H9 (cell line): ENCODE data around the gene AKNA. TPM values are rescaled to one million over a fixed set of nuclear protein-coding genes. Genes with fewer than 3 reads are reported as not detected.

Experiments used
- DNase-seq: peaks from one replicate; pipeline ENCODE4 v3.0.0-alpha.2; 2017
- H2AFZ ChIP-seq: one replicate; pipeline ENCODE4 v1.6.1; 2013; ENCODE audit warnings: mild to moderate bottlenecking, low read length, control low read depth, moderate library complexity
- H2AK5ac ChIP-seq: 2 replicates; pipeline ENCODE4 v1.6.1; 2013; ENCODE audit warnings: low read length, control low read depth, mixed read lengths; ENCODE audit not compliant: insufficient read length
- H2BK120ac ChIP-seq: one replicate; pipeline ENCODE4 v1.6.1; 2013; ENCODE audit warnings: low read depth, mild to moderate bottlenecking, low read length, control low read depth, inconsistent platforms; ENCODE audit not compliant: poor library complexity, severe bottlenecking
- H2BK12ac ChIP-seq: 2 replicates; pipeline ENCODE4 v1.6.1; 2013; ENCODE audit warnings: low read length, control low read depth, mixed read lengths, low read depth; ENCODE audit not compliant: insufficient read length
- H2BK15ac ChIP-seq: 2 replicates; pipeline ENCODE4 v1.6.1; 2013; ENCODE audit warnings: low read depth, low read length, control low read depth
- H2BK20ac ChIP-seq: one replicate; pipeline ENCODE4 v1.6.1; 2013; ENCODE audit warnings: low read depth, mild to moderate bottlenecking, low read length, control low read depth, inconsistent platforms; ENCODE audit not compliant: poor library complexity, severe bottlenecking
- H2BK5ac ChIP-seq: 2 replicates; pipeline ENCODE4 v1.6.1; 2013; ENCODE audit warnings: low read length, control low read depth, mixed read lengths; ENCODE audit not compliant: insufficient read length
- H3K14ac ChIP-seq: 2 replicates; pipeline ENCODE4 v1.6.1; 2013; ENCODE audit warnings: low read length, control low read depth; ENCODE audit not compliant: insufficient read depth
- H3K18ac ChIP-seq: 2 replicates; pipeline ENCODE4 v1.6.1; 2013; ENCODE audit warnings: low read depth, mild to moderate bottlenecking, mixed read lengths, low read length, control low read depth; ENCODE audit not compliant: insufficient read length
- H3K23ac ChIP-seq: 2 replicates; pipeline ENCODE4 v1.6.1; 2013; ENCODE audit warnings: low read length, control low read depth, mixed read lengths, low read depth; ENCODE audit not compliant: insufficient read length
- H3K23me2 ChIP-seq: 2 replicates; pipeline ENCODE4 v1.6.1; 2013; ENCODE audit warnings: low read depth, mild to moderate bottlenecking, mixed read lengths, low read length, control low read depth; ENCODE audit not compliant: insufficient read length, poor library complexity, severe bottlenecking
- H3K27ac ChIP-seq: 2 replicates; pipeline ENCODE4 v1.5.1; 2013; ENCODE audit warnings: low read length, control low read depth, mixed read lengths, low read depth; ENCODE audit not compliant: insufficient read length
- H3K27me3 ChIP-seq: 2 replicates; pipeline ENCODE4 v1.6.1; 2013; ENCODE audit warnings: low read length, control low read depth, inconsistent platforms; ENCODE audit not compliant: insufficient read depth
- H3K4ac ChIP-seq: 2 replicates; pipeline ENCODE4 v1.6.1; 2013; ENCODE audit warnings: low read depth, mild to moderate bottlenecking, control low read depth, inconsistent platforms, low read length, moderate library complexity
- H3K4me1 ChIP-seq: 2 replicates; pipeline ENCODE4 v1.6.1; 2013; ENCODE audit warnings: low read length, control low read depth, inconsistent platforms; ENCODE audit not compliant: insufficient read depth
- H3K4me2 ChIP-seq: 2 replicates; pipeline ENCODE4 v1.6.1; 2013; ENCODE audit warnings: low read length, control low read depth, mixed read lengths; ENCODE audit not compliant: insufficient read length, insufficient read depth
- H3K56ac ChIP-seq: 2 replicates; pipeline ENCODE4 v1.6.1; 2013; ENCODE audit warnings: low read depth, mild to moderate bottlenecking, mixed read lengths, low read length, control low read depth; ENCODE audit not compliant: insufficient read length
- H3K79me1 ChIP-seq: 2 replicates; pipeline ENCODE4 v1.6.1; 2013; ENCODE audit warnings: low read depth, mild to moderate bottlenecking, moderate library complexity, low read length, control low read depth, inconsistent platforms; ENCODE audit not compliant: insufficient read depth, poor library complexity, severe bottlenecking
- H3K79me2 ChIP-seq: 2 replicates; pipeline ENCODE4 v1.6.1; 2013; ENCODE audit warnings: low read length, control low read depth, inconsistent platforms; ENCODE audit not compliant: insufficient read depth
- H3K9ac ChIP-seq: 2 replicates; pipeline ENCODE4 v1.6.1; 2013; ENCODE audit warnings: low read length, control low read depth, mixed read lengths; ENCODE audit not compliant: insufficient read length; ENCODE audit errors: extremely low read depth
- H3K9me3 ChIP-seq: one replicate; pipeline ENCODE4 v1.6.1; 2013; ENCODE audit warnings: low read depth, low read length, inconsistent platforms; ENCODE audit not compliant: control insufficient read depth
- H3T11ph ChIP-seq: one replicate; pipeline ENCODE4 v1.6.1; 2013; ENCODE audit warnings: mild to moderate bottlenecking, low read length, control low read depth, inconsistent platforms
- H4K20me1 ChIP-seq: one replicate; pipeline ENCODE4 v1.6.1; 2013; ENCODE audit not compliant: control insufficient read depth, insufficient read length, insufficient read depth
- H4K5ac ChIP-seq: 2 replicates; pipeline ENCODE4 v1.6.1; 2013; ENCODE audit warnings: low read depth, mild to moderate bottlenecking, mixed read lengths, low read length, control low read depth; ENCODE audit not compliant: insufficient read length
- H4K8ac ChIP-seq: replicated peaks from 2 replicates; pipeline ENCODE4 v1.6.1; 2013; ENCODE audit warnings: low read length, control low read depth, mixed read lengths, low read depth; ENCODE audit not compliant: insufficient read length
- H4K91ac ChIP-seq: 2 replicates; pipeline ENCODE4 v1.6.1; 2013; ENCODE audit warnings: low read depth, mild to moderate bottlenecking, moderate library complexity, mixed read lengths, low read length, control low read depth; ENCODE audit not compliant: insufficient read length
- H3K27ac Mint-ChIP-seq, 3 experiments: 2 replicates in 2 of 3; 3 replicates in 1 of 3; pipeline ENCODE4 v1.8.0; 2020 to 2021; ENCODE audit warnings: mixed read lengths in 3 of 3, mild to moderate bottlenecking in 1 of 3, moderate library complexity in 1 of 3
- H3K27me3 Mint-ChIP-seq: 2 replicates; pipeline ENCODE4 v1.8.0; 2021; ENCODE audit warnings: low read depth, mild to moderate bottlenecking, moderate library complexity, mixed read lengths
- H3K36me3 Mint-ChIP-seq, 3 experiments: 2 replicates in 2 of 3; 3 replicates in 1 of 3; pipeline ENCODE4 v1.8.0; 2020 to 2021; ENCODE audit warnings: low read depth in 3 of 3, mixed read lengths in 3 of 3; ENCODE audit not compliant: insufficient read depth in 1 of 3
- H3K4me1 Mint-ChIP-seq, 2 experiments: 2 replicates each; pipeline ENCODE4 v1.8.0; 2020; ENCODE audit warnings: mixed read lengths in 2 of 2
- H3K4me3 Mint-ChIP-seq, 2 experiments: 2 replicates in 1 of 2; 3 replicates in 1 of 2; pipeline ENCODE4 v1.8.0; 2020 to 2021; ENCODE audit warnings: mild to moderate bottlenecking in 2 of 2, mixed read lengths in 2 of 2, moderate library complexity in 1 of 2
- H3K9me3 Mint-ChIP-seq, 2 experiments: 2 replicates in 1 of 2; 3 replicates in 1 of 2; pipeline ENCODE4 v1.8.0; 2020; ENCODE audit warnings: mild to moderate bottlenecking in 2 of 2, mixed read lengths in 2 of 2, moderate library complexity in 1 of 2
- WGBS: extraction: QIAGEN DNeasy Blood & Tissue Kit; methylation state at CpG from one replicate; pipeline ENCODE4 v1.1.7; 2013; ENCODE audit warnings: missing lambda C conversion rate, low lambda C conversion rate, mixed read lengths; ENCODE audit not compliant: insufficient read length; ENCODE audit errors: extremely low coverage; 5-methylcytosine and 5-hydroxymethylcytosine counted together
- total RNA-seq: library from RNA; stranded (reverse); gene quantifications from 2 replicates; pipeline ENCODE4 v1.2.1, GENCODE V29; 2021
- TF ChIP-seq, protein P1 (sequence below): fragments of 200-600 bp; sonication (generic); conservative IDR thresholded peaks from 3 replicates; pipeline ENCODE4 v1.8.0; 2021; ENCODE audit warnings: antibody characterized with exemption, mild to moderate bottlenecking

AKNA gene
- total RNA-seq, 1 experiment from 2014 or later = 19.7 TPM

GRCh38 chr9:114307899-114308267, 79.9 kb downstream of the AKNA start:
- no peak for DNase-seq
- TF ChIP-seq, protein P1, sequence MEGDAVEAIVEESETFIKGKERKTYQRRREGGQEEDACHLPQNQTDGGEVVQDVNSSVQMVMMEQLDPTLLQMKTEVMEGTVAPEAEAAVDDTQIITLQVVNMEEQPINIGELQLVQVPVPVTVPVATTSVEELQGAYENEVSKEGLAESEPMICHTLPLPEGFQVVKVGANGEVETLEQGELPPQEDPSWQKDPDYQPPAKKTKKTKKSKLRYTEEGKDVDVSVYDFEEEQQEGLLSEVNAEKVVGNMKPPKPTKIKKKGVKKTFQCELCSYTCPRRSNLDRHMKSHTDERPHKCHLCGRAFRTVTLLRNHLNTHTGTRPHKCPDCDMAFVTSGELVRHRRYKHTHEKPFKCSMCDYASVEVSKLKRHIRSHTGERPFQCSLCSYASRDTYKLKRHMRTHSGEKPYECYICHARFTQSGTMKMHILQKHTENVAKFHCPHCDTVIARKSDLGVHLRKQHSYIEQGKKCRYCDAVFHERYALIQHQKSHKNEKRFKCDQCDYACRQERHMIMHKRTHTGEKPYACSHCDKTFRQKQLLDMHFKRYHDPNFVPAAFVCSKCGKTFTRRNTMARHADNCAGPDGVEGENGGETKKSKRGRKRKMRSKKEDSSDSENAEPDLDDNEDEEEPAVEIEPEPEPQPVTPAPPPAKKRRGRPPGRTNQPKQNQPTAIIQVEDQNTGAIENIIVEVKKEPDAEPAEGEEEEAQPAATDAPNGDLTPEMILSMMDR = no peak

More at GRCh38 chr9:114307899-114308267, 79.9 kb downstream of the AKNA start:
- Histone ChIP-seq H3K23ac (no peak overlapping the region), H4K91ac (no peak overlapping the region), H3K23me2 (no peaks in the 10 kb centered on the region), H2AFZ (no peak overlapping the region), H3K4me1 (no peaks in the 10 kb centered on the region), H3K9ac (no peak overlapping the region), H2BK20ac (no peak overlapping the region), H2BK12ac (no peak overlapping the region), H3K56ac (no peak overlapping the region), H3K14ac (no peak overlapping the region), H2BK5ac (no peak overlapping the region), H2AK5ac (no peak overlapping the region), H3T11ph (no peak overlapping the region), H2BK15ac (no peak overlapping the region), H3K18ac (no peak overlapping the region), H4K8ac (no peak overlapping the region), H2BK120ac (no peak overlapping the region), H3K79me1 (no peaks in the 10 kb centered on the region), H3K27me3 (no peaks in the 10 kb centered on the region), H3K4me2 (no peak overlapping the region), H3K79me2 (no peaks in the 10 kb centered on the region), H3K9me3 (no peaks in the 10 kb centered on the region), H4K20me1 (no peaks in the 10 kb centered on the region), H3K4ac (no peak overlapping the region), H3K27ac (no peak overlapping the region), H4K5ac (no peak overlapping the region)
- Mint-ChIP-seq H3K27me3 (no peaks in the 10 kb centered on the region), H3K9me3 (no peaks in the 10 kb centered on the region), H3K36me3 (peaks cover 0 to 7% (median 0%) of the 10 kb centered on the region in 3 experiments; a peak in 3 of 7 replicates), H3K4me3 (no peak overlapping the region), H3K27ac (no peak overlapping the region), H3K4me1 (peaks cover 4 to 7% of the 10 kb centered on the region in 2 experiments; a peak in 3 of 4 replicates)
- no CpG with 5 or more reads among the region's 6 CpGs for WGBS
